Body of pancreas (tissue), 4 donors: Measurements from ENCODE around the gene CCDC106.

Source experiments
- CTCF ChIP-seq, 7 experiments: fragments of 450-650 bp in 4 of 7; fragments of 200-600 bp in 3 of 7; sonication (generic) in 3 of 7; IDR thresholded peaks; one replicate each; pipeline ENCODE4 v1.5.1; 2016 to 2019; ENCODE audit warnings: antibody characterized with exemption in 7 of 7
- POLR2A ChIP-seq, 3 donors: fragments of 450-650 bp; IDR thresholded peaks; one replicate each; pipeline ENCODE4 v1.6.1; 2016; ENCODE audit warnings: antibody characterized with exemption in 3 of 3, mild to moderate bottlenecking in 2 of 3

- TF ChIP-seq CTCF (IDR thresholded peaks at IDR 0.05) (no peak), POLR2A (IDR thresholded peaks at IDR 0.05) (peak in 2 of 3 donors; percentile 10 to 19)
Observed at GRCh38 chr19:55642153-55643002, 5.6 kb upstream of the CCDC106 start.
